HepG2 (cell line): ENCODE data around the gene C19orf85. TPM values are rescaled to one million over a fixed set of nuclear protein-coding genes. Genes with fewer than 3 reads are reported as not detected.

Experiments used
- ADNP ChIP-seq: sonication (generic); formaldehyde crosslinking; IDR thresholded peaks from 2 replicates; pipeline ENCODE4 v1.4.0; 2020; ENCODE audit warnings: missing genetic modification reagents
- DMTF1 ChIP-seq: sonication (generic); formaldehyde crosslinking; IDR thresholded peaks from 2 replicates; pipeline ENCODE4 v1.4.0; 2020; ENCODE audit warnings: mild to moderate bottlenecking, missing genetic modification reagents
- HIC2 ChIP-seq: sonication (generic); formaldehyde crosslinking; IDR thresholded peaks from 2 replicates; pipeline ENCODE4 v1.9.0; 2022; ENCODE audit warnings: low read depth, missing genetic modification reagents
- MZF1 ChIP-seq: sonication (generic); formaldehyde crosslinking; IDR thresholded peaks from 2 replicates; pipeline ENCODE4 v1.8.1; 2023; ENCODE audit warnings: mild to moderate bottlenecking, missing genetic modification reagents, borderline replicate concordance
- NCOA5 ChIP-seq: sonication (generic); formaldehyde crosslinking; IDR thresholded peaks from 2 replicates; pipeline ENCODE4 v1.4.0; 2020; ENCODE audit warnings: missing genetic modification reagents
- NR1H2 ChIP-seq: sonication (generic); formaldehyde crosslinking; IDR thresholded peaks from 2 replicates; pipeline ENCODE4 v1.8.1; 2022; ENCODE audit warnings: low read depth, missing genetic modification reagents, borderline replicate concordance
- ONECUT2 ChIP-seq: sonication (generic); formaldehyde crosslinking; IDR thresholded peaks from 2 replicates; pipeline ENCODE4 v1.4.0; 2020; ENCODE audit warnings: missing genetic modification reagents
- RBFOX2 ChIP-seq: fragments of 200-400 bp; formaldehyde crosslinking; IDR thresholded peaks from 2 replicates; pipeline ENCODE4 v1.6.1; 2017; ENCODE audit warnings: low read depth, mild to moderate bottlenecking, low read length
- RELA ChIP-seq: sonication (generic); formaldehyde crosslinking; IDR thresholded peaks from 2 replicates; pipeline ENCODE4 v1.4.0; 2020; ENCODE audit warnings: missing genetic modification reagents
- SP1 ChIP-seq, 2 experiments: fragments of 450-650 bp in 1 of 2; sonication (generic) in 1 of 2; formaldehyde crosslinking in 1 of 2; IDR thresholded peaks; 2 replicates each; pipeline versions ENCODE4 v1.4.0 to v1.6.1; 2016 to 2020; ENCODE audit warnings: missing genetic modification reagents in 1 of 2
- SRSF4 ChIP-seq: fragments of 200-400 bp; formaldehyde crosslinking; IDR thresholded peaks from one replicate; pipeline ENCODE4 v1.6.1; 2018; ENCODE audit warnings: mild to moderate bottlenecking, low read depth, low read length, moderate library complexity; ENCODE audit not compliant: poor library complexity, severe bottlenecking
- ZEB1 ChIP-seq: IDR thresholded peaks from 2 replicates; pipeline ENCODE4 v1.6.1; 2012; ENCODE audit warnings: mild to moderate bottlenecking, low read depth, inconsistent platforms; ENCODE audit not compliant: insufficient replicate concordance
- ZFP36L1 ChIP-seq: sonication (generic); formaldehyde crosslinking; IDR thresholded peaks from 2 replicates; pipeline ENCODE4 v1.8.0; 2022; ENCODE audit warnings: mild to moderate bottlenecking, missing genetic modification reagents, moderate library complexity
- ZNF468 ChIP-seq: sonication (generic); formaldehyde crosslinking; IDR thresholded peaks from 2 replicates; pipeline ENCODE4 v1.8.0; 2022; ENCODE audit warnings: mild to moderate bottlenecking, moderate library complexity, missing genetic modification reagents
- ZNF556 ChIP-seq: sonication (generic); formaldehyde crosslinking; IDR thresholded peaks from 2 replicates; pipeline ENCODE4 v1.4.0; 2020; ENCODE audit warnings: mild to moderate bottlenecking, missing genetic modification reagents, borderline replicate concordance
- polyA plus RNA-seq, 8 experiments: library from polyadenylated mRNA; depleted of rRNA in 3 of 8; stranded (reverse) in 7 of 8; unstranded in 1 of 8; fragments of >200 nt; fragmentation: Illumina TruSeq in 4 of 8; extraction: Trizol in 4 of 8; gene quantifications; 2 replicates each; pipeline versions ENCODE4 v1.2.1 to v1.2.3, GENCODE V29; 2011 to 2016; ENCODE audit warnings: low read depth in 4 of 8, missing spikeins in 1 of 8, mixed read lengths in 1 of 8; ENCODE audit not compliant: insufficient read depth in 1 of 8
- total RNA-seq, 5 experiments: library from RNA; depleted of rRNA; stranded (reverse); fragments of >200 nt; fragmentation: Illumina TruSeq; extraction: Trizol; gene quantifications; 2 replicates each; pipeline ENCODE4 v1.2.3, GENCODE V29; 2016; ENCODE audit warnings: low read depth in 1 of 5
- TF ChIP-seq, protein P1 (sequence below): sonication (generic); formaldehyde crosslinking; IDR thresholded peaks from 2 replicates; pipeline ENCODE4 v1.5.0; 2020; ENCODE audit warnings: missing genetic modification reagents
- TF ChIP-seq, protein P2 (sequence below): sonication (generic); formaldehyde crosslinking; IDR thresholded peaks from 2 replicates; pipeline ENCODE4 v1.5.1; 2020; ENCODE audit warnings: mild to moderate bottlenecking, missing genetic modification reagents, moderate library complexity
- TF ChIP-seq, protein P3 (sequence below): IDR thresholded peaks from 2 replicates; pipeline ENCODE4 v1.6.1; 2012; ENCODE audit warnings: low read depth, low read length, improper control_type of control experiment

C19orf85 gene
- total and polyA plus RNA-seq, 2 of the 13 experiments (the other 11 are each of a cell fraction or from before 2014, with no cell fraction given), result not detected

DNA sequence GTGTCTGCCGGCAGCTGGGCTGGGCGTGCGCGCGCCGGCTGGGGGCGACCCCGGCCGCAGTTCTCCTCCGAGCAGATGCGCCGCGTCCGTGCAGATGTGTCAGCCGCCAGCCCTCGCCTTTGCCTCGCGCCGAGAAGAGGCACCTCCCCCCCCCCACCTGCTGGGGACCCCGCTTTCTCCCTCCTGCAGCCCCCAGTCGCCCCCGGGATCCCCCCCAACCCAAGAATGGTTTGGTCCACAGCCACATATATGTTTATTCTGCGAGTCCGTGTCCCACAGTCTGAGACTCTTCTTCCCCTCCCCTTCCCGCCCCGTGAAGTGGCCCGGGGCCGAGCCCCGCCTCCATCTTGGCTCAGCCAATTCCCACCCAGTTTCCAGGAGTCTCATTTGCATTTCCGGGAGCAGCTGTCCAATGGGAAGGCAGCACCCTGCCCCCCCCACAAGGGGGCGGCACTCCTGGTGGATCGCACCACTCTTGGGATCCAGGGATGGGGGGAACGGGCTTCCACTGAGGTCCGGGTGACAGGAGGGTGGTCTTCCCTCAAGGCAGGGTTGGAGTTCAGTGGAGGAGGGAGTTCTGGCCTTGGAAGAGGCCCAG is 11.7 kb downstream of the C19orf85 start (continued):
- TF ChIP-seq ZFP36L1 (CRISPR knock-in tag) (no peak), SP1 (IDR thresholded peaks at IDR 0.05) (no peak), SP1 (CRISPR knock-in tag; IDR thresholded peaks at IDR 0.05) (peak; percentile 14; the same call in 1 of the 2 replicates), RBFOX2 (peak; percentile 34; the same call in 1 of the 2 replicates), MZF1 (no peak), ONECUT2 (CRISPR knock-in tag) (no peak), DMTF1 (CRISPR knock-in tag) (no peak), ZEB1 (no peak), HIC2 (no peak), ZNF556 (CRISPR knock-in tag) (no peak), NR1H2 (CRISPR knock-in tag) (no peak), RELA (CRISPR knock-in tag) (no peak), ADNP (CRISPR knock-in tag) (no peak), NCOA5 (CRISPR knock-in tag) (no peak), SRSF4 (no peak), ZNF468 (CRISPR knock-in tag) (no peak)
- TF ChIP-seq, protein P1, sequence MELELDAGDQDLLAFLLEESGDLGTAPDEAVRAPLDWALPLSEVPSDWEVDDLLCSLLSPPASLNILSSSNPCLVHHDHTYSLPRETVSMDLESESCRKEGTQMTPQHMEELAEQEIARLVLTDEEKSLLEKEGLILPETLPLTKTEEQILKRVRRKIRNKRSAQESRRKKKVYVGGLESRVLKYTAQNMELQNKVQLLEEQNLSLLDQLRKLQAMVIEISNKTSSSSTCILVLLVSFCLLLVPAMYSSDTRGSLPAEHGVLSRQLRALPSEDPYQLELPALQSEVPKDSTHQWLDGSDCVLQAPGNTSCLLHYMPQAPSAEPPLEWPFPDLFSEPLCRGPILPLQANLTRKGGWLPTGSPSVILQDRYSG (CRISPR knock-in tag), result no peak
- TF ChIP-seq, protein P2, sequence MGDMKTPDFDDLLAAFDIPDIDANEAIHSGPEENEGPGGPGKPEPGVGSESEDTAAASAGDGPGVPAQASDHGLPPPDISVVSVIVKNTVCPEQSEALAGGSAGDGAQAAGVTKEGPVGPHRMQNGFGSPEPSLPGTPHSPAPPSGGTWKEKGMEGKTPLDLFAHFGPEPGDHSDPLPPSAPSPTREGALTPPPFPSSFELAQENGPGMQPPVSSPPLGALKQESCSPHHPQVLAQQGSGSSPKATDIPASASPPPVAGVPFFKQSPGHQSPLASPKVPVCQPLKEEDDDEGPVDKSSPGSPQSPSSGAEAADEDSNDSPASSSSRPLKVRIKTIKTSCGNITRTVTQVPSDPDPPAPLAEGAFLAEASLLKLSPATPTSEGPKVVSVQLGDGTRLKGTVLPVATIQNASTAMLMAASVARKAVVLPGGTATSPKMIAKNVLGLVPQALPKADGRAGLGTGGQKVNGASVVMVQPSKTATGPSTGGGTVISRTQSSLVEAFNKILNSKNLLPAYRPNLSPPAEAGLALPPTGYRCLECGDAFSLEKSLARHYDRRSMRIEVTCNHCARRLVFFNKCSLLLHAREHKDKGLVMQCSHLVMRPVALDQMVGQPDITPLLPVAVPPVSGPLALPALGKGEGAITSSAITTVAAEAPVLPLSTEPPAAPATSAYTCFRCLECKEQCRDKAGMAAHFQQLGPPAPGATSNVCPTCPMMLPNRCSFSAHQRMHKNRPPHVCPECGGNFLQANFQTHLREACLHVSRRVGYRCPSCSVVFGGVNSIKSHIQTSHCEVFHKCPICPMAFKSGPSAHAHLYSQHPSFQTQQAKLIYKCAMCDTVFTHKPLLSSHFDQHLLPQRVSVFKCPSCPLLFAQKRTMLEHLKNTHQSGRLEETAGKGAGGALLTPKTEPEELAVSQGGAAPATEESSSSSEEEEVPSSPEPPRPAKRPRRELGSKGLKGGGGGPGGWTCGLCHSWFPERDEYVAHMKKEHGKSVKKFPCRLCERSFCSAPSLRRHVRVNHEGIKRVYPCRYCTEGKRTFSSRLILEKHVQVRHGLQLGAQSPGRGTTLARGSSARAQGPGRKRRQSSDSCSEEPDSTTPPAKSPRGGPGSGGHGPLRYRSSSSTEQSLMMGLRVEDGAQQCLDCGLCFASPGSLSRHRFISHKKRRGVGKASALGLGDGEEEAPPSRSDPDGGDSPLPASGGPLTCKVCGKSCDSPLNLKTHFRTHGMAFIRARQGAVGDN, result 0 out of 2 replicates have a peak, but pooled peaks have one; percentile 9
- TF ChIP-seq, protein P3, sequence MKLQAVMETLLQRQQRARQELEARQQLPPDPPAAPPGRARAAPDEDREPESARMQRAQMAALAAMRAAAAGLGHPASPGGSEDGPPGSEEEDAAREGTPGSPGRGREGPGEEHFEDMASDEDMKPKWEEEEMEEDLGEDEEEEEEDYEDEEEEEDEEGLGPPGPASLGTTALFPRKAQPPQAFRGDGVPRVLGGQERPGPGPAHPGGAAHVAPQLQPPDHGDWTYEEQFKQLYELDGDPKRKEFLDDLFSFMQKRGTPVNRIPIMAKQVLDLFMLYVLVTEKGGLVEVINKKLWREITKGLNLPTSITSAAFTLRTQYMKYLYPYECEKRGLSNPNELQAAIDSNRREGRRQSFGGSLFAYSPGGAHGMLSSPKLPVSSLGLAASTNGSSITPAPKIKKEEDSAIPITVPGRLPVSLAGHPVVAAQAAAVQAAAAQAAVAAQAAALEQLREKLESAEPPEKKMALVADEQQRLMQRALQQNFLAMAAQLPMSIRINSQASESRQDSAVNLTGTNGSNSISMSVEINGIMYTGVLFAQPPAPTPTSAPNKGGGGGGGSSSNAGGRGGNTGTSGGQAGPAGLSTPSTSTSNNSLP, result no peak
